ENCODE results near the gene CDH12.

- no peak for TF ChIP-seq GATA3 (IDR thresholded peaks at IDR 0.05; ENCODE audit: low read depth, low read length)
- no peak for TF ChIP-seq GATA2 (IDR thresholded peaks at IDR 0.05; ENCODE audit: low read depth, low read length)
These were observed 118.2 kb downstream of the CDH12 start for GRCh38 chr5:22734907-22735306.

Data from SH-SY5Y (cell line).